GM19328 (cell line): ENCODE measurements around the gene TEAD1.

Source experiments
- ATAC-seq: cut with Tn5 transposase; IDR thresholded peaks from one replicate; pipeline ENCODE4 v1.9.1; 2021; ENCODE audit warnings: mild to moderate bottlenecking, moderate library complexity; ENCODE audit not compliant: unreplicated experiment

Gene TEAD1

DNA sequence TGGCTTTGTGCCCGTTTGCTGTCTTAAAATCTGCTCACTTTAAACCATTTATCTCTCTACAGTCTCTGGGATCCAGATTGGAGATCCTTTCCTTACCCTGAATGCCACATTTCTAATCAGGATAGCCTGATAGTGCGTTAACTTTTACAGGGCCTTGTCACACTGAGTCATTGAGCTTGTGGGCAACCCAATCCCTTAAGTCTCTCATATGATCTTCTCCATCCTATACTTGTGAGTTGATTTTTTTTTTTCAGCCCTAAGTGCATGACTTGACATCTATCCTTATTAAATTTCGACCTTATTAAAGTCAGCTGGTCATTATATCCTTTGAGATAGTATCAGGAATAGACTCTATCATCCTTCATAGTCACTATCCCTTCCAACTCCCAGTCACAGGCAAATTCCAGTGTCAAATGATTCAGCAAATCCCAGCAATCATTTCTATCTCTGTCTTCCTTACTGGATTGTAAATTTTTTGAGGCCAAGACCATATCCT lies 57.7 kb downstream of the TEAD1 start:
- no peak for ATAC-seq

DNA sequence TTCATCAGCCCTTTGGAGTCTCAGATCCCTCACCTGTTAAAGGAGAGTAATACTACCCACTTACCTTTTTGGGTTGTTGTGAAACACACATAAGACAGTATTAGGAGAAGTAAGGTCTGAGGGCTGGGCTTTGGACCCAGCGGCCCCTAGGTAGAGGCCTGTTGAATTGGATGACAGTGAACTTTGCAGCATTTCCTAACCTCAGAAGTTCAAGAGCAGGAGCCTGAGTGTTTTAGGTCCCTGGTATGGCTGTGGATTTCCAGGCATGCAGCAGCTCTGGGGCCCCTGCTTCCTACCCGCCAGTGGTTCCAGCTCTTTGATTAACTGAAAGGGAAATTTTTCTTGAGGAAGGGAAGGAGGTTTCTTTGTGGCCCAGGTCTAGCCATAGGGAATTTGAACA lies 58.9 kb downstream of the TEAD1 start:
- ATAC-seq, result no peak

DNA sequence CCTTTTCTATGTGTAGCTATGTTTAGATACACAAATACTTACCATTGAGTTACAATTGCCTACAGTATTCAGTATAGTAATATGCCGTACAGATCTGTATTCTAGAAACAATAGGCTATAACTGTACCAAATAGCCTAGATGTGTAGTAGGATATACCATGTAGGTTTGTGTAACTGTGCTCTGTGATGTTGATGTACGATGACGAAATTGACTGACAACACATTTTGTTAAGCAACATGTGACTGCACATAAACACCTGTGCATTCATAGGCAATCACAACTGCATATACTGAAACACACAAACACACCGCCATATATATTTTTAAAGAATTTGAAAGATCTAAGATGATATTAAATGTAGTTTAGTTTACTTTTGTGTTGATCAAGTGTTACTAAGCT lies 60.4 kb downstream of the TEAD1 start:
- ATAC-seq, result no peak

DNA sequence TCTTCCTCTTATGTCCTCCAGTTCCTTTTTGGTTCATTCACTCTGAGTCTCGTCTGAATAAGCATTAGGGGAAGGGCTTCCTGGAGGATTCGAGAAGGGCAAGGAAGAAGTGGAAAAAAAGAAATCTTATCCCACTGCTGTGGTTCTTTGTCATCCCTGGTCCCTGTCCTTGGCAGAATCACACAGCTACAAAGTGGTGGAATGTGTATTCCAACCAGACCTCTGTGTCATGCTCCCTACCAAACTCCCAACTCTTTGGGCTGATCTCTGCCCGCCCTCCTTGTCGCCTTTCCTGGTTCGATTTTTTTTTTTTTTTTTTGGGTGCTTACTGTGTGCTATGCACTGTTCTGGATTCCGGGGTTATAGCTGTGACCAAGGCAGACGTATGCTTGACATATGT lies 61.0 kb downstream of the TEAD1 start:
- no peak for ATAC-seq

DNA sequence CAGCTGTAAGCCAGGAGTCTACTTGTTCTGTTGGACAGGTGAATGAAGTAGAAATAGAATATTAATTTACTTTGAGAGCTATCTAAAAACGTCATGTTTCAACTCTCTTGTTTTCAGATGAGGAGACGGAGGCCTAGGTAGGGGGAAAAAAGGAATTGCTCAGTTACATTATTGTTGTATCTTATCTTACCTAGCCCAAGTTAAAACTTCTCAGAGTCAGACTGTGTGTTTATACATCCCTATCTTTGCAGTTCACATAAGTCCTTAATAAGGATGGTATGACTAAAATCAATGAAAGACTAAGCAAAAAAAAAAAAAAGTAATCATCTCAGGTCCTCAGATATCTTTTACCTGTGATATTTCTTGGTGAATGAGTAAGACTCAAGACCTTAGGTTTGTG lies 62.8 kb downstream of the TEAD1 start:
- ATAC-seq, result no peak

DNA sequence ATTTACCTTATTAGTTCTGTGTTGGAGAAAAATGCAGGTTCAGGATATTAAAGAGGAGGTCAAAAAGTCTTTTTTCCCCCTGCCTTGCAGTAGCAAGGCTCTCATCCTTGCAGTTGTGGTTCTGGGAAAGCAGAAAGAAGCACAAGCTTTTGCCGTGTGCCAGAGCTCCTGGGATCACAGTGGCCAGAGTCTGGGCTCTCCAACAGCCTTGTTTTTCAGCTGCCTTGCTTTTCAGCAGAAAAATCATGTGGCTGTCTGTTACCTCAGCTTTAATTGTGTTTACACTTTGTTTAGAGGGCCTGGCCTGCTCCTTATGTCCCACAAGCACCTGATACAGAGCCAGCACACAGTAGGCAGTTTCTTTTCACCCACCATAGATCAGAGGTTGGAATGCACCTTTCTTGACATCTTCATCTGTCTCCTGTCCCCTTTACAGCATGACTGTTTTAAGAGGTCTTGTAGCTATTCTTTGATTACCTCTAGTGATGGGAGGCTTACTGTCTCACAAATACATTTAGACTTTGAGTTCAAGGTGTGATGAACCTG lies 67.5 kb downstream of the TEAD1 start:
- no peak for ATAC-seq

DNA sequence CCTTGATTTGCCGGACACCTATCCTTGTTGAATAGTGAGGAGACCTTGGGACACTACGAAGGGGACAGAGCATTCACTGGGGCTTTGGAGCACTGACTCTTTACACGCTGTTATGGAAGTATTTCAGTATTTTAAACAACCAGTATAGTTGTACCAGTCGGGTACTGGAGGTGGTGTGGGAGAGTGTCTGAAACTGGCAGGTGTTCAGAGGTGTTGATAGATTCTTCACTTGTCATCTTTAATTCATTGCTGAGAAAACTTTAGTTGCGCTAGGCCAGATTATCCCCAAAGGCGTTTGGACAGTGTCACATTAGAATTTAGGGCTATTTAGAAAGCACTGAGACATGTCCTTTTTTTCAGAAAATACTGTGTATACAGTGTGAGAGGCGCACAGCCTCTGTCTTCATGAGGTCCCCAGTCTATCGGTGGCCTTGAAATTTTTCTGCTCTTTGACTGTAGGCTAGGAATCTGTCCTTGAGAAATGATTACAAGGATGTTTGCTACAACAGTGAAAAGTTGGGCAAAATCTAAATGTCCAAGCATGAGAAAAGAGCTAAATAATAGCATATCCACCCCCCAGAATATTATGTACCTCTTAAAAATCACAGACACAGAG lies 69.7 kb downstream of the TEAD1 start:
- no peak for ATAC-seq

DNA sequence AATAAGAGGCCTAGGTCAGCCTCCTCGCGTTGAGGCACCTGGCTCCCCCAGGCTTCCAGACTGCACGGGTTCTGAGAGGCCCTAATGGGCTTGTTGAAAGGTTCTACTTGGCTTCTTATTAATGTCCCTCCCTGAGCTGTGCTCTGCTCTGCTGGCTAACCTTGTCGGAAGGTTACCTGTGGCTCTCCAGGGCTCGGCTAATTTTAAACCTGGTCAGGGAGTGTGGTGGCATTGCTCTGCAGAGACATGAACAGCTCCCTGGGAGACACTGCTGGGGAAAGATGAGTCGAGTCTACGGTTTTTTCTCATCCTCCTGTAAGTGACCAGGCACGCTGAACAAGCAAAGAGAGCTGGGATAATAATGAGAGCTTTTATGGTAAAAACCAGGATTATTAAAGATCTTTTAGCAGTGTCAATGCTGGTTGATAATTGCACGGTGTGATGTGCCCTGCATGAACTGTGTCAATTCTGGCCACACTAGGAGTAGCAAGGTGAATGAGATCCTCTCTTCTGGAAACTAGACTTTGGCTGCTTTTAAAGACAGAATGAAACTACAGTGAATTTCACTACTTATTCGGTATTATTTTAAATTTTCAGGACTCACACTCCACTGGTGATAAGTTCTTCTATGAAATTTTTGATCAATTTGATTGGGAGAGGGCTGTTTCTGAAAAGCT lies 70.7 kb downstream of the TEAD1 start:
- ATAC-seq, result no peak

DNA sequence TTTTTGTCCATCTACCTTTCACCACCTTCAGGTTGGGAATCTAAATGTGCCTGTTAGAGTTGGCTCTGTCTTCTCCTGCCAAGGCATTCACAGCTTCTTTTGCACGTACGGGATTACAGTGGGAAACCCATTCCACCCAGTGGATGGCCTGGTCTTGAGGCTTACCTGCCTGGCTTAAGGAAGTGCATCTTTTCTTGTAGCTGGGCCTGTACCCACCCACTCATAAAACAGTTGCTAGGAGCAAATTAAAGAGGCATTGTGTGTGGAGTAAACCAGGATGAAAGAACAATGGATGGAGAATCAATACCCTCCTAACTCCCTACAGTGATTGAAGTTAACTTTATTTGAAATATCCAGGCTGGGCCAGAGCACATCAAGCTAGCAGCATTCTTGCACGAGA lies 71.6 kb downstream of the TEAD1 start:
- no peak for ATAC-seq

DNA sequence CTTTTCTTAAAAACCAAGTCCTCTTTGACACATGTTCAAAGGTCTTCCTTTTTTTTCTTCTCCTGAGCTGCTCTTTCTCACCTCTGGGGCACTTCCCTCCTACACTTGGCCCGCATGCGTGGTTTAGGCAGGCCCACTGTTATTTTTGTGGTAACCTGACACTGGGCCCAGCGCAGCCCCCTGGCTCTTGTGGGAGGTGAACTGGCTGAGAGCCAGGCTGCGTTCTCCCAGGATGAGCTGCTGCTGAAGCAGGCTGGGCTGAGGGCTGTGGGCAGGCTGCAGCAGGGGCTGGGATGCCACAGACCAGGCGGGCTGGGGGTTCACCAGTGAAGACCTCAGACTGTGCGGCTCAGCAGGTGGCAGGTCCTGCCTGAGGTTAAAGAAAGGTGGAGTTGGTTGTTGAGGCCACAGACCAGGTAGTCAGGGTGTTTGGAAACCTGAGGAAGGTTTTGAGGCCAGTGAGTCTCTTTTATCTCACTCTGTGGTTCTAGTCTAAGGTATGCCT lies 72.4 kb downstream of the TEAD1 start:
- ATAC-seq, result no peak

DNA sequence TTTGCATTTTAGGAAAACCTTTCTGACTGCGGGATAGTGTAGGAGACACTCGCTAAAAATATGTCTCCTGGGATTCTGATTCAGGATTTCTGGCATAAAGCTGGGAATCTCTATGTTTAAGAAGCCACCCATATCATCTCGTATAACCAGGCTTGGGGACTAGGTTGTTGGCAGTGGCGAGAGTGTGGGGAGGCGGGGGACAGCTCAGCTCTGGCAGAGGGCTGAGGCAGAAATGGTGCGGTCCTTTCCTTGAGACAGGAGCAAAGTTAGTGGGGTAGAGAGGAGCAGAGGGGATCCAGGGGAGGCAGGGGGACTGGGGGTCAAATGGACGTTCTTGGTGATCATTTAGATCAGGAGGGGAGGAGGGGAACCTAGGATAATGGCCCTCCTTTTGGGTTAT lies 74.3 kb downstream of the TEAD1 start:
- no peak for ATAC-seq

DNA sequence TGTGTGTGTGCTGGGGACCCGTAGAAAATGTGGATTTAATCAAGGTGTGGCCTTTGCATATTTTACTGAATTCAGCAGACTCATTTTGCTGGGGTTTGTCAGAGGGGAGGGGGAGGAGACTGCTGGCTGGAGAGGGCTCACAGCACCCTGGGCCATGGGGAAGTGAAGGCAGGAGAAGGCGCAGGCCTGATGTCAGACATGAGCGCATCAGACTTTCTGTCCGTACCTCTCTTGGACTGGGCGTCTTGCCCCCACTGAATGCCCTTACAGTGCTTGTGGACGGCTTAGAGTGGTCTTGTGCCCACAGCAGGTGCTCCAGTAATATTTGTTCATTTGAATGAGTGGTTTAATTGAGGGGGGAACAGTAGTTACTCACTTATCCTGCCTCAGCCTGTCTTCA lies 75.2 kb downstream of the TEAD1 start:
- no peak for ATAC-seq

DNA sequence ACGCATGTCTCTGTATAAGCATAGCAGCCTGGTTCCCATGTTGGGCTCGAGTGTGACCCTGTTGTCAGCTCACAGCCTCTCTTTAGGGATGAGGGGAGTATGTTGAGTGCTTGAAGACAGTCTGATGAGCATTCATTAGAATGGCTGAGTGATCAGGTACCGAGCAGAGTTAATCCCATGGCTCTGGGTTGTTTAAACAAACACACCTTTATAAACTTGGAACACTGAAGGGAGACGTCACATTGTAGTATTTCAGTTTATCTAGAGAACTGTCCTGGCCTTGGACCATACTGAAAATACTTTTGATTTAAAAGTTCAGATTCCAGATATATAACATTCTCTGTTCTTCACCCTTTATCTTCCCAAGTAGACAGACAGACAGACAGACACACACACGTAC lies 76.0 kb downstream of the TEAD1 start:
- no peak for ATAC-seq

DNA sequence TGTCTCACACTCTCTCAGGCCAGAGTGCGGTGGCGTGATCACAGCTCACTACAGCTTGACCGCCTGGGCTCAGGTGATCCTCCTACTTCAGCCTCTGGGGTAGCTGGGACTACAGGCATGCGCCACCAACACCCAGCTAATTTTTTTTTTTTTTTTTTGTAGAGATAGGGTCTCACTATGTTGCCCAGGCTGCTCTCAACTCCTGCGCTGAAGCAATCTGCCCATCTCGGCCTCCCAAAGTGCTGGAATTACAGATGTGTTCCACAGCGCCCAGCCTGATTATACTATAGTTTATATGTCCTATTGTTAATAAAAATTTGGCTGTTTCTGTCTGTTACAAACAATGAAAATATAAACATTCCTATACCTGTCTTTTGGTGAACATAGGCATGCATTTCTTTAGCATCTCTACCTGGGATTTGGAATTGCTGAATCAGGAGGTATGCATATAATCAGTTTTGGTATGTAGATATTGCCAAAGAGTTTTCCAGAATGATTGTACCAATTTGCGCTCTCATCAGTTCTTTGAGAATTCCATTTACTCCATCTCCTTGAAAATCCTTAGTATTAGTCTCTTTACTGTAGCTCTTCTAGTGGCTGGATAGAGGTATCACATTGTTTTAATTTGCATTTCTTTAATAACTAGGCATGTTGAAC lies 78.8 kb downstream of the TEAD1 start:
- ATAC-seq, result no peak

DNA sequence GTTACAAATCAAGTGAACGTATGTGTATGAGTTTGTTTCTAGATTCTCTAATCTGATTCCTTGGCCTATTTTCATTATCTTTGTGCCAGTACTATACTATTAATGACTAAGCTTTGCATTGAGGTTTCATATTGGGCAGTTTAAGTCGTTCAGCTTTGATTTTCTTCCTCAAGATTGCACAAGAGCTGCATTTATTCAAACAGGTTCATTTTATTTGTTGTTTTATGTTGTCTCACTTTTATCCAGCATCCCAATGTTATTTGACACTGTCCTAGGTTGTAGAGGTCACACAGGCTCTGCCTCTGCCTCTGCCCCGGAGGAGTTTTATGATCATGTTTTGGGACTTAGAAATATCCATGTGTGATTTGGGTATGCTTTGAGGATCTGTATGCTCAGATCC lies 79.8 kb downstream of the TEAD1 start:
- no peak for ATAC-seq

DNA sequence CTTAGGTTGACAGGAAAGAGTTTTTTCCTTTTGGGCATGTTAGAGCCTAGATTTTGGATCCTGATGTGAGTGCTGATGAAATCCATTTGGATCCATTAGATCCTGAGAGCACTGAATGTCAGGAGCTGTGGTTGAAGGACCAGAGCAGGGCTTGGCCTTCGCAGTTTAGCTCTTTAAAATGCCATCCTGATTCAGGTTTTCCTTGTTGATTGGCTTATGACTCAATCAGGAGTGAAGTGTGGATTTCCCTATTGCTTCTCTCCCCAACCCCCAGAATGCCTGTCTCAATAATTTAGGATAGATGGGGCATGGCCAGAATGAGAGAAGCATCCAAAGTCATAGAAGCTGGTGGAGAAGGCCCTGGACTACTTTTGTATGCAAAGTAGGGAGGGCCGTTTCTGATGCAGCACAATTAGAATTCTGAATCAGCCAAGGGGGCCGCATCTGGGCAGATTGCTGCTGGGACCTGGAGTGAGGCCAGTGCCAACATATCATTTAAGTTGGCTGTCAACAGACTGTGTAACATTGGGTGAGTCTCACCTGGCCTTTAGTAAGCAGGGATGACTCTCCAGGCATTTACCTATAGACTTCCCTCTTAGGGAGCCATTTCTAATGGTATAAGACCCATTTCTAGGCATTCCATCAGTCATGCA lies 80.5 kb downstream of the TEAD1 start:
- no peak for ATAC-seq

DNA sequence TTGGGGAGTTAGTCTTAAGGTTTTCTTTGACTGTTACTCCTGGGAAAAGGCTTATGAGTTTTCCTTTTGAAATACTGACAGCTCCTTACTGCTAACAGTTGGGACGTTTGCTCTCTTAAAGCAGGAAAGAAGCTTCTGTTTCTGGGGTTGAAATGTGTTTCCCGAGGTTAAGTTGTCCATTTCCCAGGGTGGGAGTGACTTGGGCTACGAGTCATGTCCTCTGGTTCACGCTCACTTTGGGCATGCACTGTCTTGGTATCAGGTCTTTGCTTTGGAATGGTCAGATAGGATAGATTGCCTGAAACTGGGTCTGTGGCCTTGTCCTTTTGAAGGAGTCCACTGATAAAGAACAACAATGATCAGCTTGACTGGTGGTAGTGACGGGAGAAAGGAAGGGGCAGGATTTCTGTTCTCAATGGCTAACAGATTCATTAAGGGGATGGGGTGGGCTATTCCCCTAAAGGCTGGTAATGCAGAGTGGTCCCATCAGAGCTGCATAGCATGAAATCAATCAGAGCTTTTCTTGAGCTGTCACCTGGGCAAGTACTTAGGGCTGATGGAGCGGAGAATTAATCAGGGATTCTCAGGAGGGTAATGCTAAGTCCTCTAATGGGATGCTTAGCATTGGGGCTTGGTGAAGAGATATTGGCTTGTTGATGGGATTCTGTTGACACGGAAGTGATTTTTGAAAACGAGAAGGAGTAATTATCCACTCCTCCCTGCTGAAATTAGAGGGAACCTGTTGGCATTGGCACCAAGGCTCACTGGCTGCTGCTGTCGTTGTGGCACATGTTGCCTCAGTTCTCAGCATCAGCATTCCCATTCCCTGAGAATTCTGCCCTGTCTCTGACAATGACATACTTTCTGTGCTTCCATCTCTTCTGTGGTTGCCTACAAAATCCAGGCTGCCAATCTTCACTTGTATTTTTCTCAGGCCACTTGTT lies 81.6 kb downstream of the TEAD1 start:
- no peak for ATAC-seq

DNA sequence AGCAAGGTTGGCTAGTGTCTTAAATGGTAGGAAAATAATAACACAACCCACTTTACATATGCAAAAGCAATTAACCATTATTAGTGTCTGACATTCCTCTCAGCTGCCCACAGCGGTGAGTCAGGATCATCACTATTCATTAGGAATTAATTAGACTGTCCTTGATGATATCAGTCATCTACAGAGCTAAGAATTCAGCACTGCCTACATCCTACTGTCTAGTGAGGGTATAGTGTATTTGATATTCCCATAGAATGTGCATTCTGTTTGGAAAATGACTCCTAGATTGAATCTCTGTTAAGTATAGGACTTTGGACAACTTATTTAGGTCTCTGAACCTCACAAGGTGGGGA lies 82.2 kb downstream of the TEAD1 start:
- ATAC-seq, result no peak

DNA sequence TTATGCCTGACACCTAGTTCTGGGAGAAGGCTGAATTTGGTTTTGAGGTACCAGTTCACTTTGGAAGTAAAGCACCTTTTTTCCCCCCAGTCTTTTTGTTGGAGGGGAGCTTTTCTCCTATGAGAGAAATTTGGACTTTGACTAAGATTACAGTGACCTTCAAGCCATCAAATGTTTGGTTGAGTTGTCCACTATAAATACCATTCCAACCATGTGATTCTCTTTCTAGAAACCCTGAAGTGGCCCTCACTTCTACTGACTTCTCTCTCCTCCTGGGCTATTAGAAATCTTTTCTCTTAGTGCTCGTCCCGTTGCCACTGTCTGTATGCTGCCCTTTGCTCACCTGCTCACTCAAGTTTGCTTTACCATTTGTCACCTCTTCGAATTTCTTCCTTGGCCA lies 82.6 kb downstream of the TEAD1 start:
- ATAC-seq, result no peak

DNA sequence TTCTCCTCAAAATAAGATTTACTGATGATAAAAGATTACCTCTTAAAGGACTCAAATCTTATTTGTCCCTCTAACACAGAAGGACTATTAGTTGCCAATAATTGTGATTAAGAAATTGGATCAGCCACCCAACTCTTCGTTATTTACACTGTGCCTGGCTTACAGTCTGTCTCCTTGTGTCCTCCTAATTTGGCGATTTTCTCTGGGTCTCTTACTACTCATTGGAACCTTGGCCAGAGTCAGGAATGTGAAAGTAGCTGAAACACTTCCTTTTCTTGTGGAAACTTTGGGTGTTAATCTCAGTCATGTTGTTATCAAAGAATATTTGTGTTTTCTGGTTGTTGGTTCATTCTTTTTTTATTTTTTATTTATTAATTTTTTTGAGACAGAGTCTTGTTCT lies 83.2 kb downstream of the TEAD1 start:
- ATAC-seq, result no peak
